Tibial nerve (tissue), 4 donors: ENCODE data around the gene F11R. TPM values are rescaled to one million over a fixed set of nuclear protein-coding genes. Genes with fewer than 3 reads are reported as not detected.

Experiments used
- DNase-seq, 2 donors: peaks; one replicate each; pipeline ENCODE4 v3.0.0-alpha.2; 2019; ENCODE audit warnings: low spot score in 2 of 2
- H3K27ac ChIP-seq, 4 donors: fragments of 200-600 bp; sonication (generic) in 3 of 4; one replicate each; pipeline ENCODE4 v1.5.1; 2017 to 2019; ENCODE audit warnings: mild to moderate bottlenecking in 1 of 4
- H3K27me3 ChIP-seq, 2 donors: fragments of 200-600 bp; sonication (generic) in 1 of 2; one replicate each; pipeline versions ENCODE4 v1.5.1 to v1.6.0; 2017 to 2019
- H3K36me3 ChIP-seq, 3 donors: fragments of 200-600 bp; sonication (generic); one replicate each; pipeline ENCODE4 v1.5.1; 2018 to 2019
- H3K4me1 ChIP-seq, 4 donors: fragments of 200-600 bp; sonication (generic) in 3 of 4; one replicate each; pipeline ENCODE4 v1.5.1; 2017 to 2019
- H3K4me3 ChIP-seq, 4 donors: fragments of 200-600 bp; sonication (generic) in 3 of 4; one replicate each; pipeline ENCODE4 v1.5.1; 2017 to 2019; ENCODE audit warnings: mild to moderate bottlenecking in 1 of 4, moderate library complexity in 1 of 4
- H3K9me3 ChIP-seq, 4 donors: fragments of 200-600 bp; sonication (generic) in 3 of 4; one replicate each; pipeline ENCODE4 v1.5.1; 2017 to 2019
- CTCF ChIP-seq, 5 experiments: fragments of 200-600 bp in 3 of 5; fragments of 450-650 bp in 2 of 5; sonication (generic) in 3 of 5; IDR thresholded peaks; one replicate each; pipeline ENCODE4 v1.5.1; 2016 to 2019; ENCODE audit warnings: antibody characterized with exemption in 5 of 5, mild to moderate bottlenecking in 3 of 5, moderate library complexity in 2 of 5
- EP300 ChIP-seq, 2 donors: sonication (generic); formaldehyde crosslinking; IDR thresholded peaks; one replicate each; pipeline ENCODE4 v1.6.1; 2017; ENCODE audit warnings: antibody characterized with exemption in 2 of 2, mild to moderate bottlenecking in 1 of 2
- POLR2A ChIP-seq, 2 donors: fragments of 450-650 bp; IDR thresholded peaks; one replicate each; pipeline ENCODE4 v1.6.1; 2017; ENCODE audit warnings: antibody characterized with exemption in 2 of 2, mild to moderate bottlenecking in 2 of 2, moderate library complexity in 2 of 2
- WGBS, 2 donors: methylation state at CpG; one replicate each; pipeline ENCODE4 v1.1.5; 2018; 5-methylcytosine and 5-hydroxymethylcytosine counted together
- total RNA-seq, 4 donors: library from RNA; depleted of rRNA; stranded (reverse); fragments of >200 nt; gene quantifications; one replicate each; pipeline ENCODE4 v1.1.0, GENCODE V29; 2016

The F11R gene
- total RNA-seq, 4 donors from 2014 or later = 6.9 to 23.1 (median 14.9) TPM

- TF ChIP-seq POLR2A (IDR thresholded peaks at IDR 0.05) (no peak), EP300 (IDR thresholded peaks at IDR 0.05) (no peak), CTCF (IDR thresholded peaks at IDR 0.05) (no peak)
- DNase-seq = no peak
- H3K4me3 ChIP-seq = no peak overlapping the region
- H3K27ac ChIP-seq = no peak overlapping the region
- no peaks in the 10 kb centered on the region for H3K36me3 ChIP-seq
- H3K27me3 ChIP-seq = peaks cover 0 to 8% of the 10 kb centered on the region in 2 donors
- H3K9me3 ChIP-seq = no peaks in the 10 kb centered on the region
- no peaks in the 10 kb centered on the region for H3K4me1 ChIP-seq
- WGBS, 2 donors = 80% methylated on average over 4 of the region's 4 CpGs
Observed at GRCh38 chr1:160973491-160973890, 47.5 kb downstream of the F11R start.

- WGBS, 2 donors = 54% methylated on average over 3 of the region's 3 CpGs
- no peaks in the 10 kb centered on the region for H3K4me1 ChIP-seq
- H3K9me3 ChIP-seq = no peaks in the 10 kb centered on the region
- TF ChIP-seq CTCF (IDR thresholded peaks at IDR 0.05) (no peak), EP300 (IDR thresholded peaks at IDR 0.05) (no peak), POLR2A (IDR thresholded peaks at IDR 0.05) (no peak)
- no peak overlapping the region for H3K27ac ChIP-seq
- no peak overlapping the region for H3K4me3 ChIP-seq
- no peaks in the 10 kb centered on the region for H3K36me3 ChIP-seq
- peaks cover 0 to 2% of the 10 kb centered on the region in 2 donors for H3K27me3 ChIP-seq
- DNase-seq = no peak
Observed at GRCh38 chr1:160972939-160973338, 48.0 kb downstream of the F11R start.

GRCh38 chr1:160971618-160972056 lies 49.3 kb downstream of the F11R start:
- no peak overlapping the region for H3K4me3 ChIP-seq
- H3K9me3 ChIP-seq = no peaks in the 10 kb centered on the region
- WGBS, 2 donors = 24 to 33% methylated on average over 6 of the region's 6 CpGs
- no peaks in the 10 kb centered on the region for H3K36me3 ChIP-seq
- H3K27ac ChIP-seq = no peak overlapping the region
- TF ChIP-seq POLR2A (IDR thresholded peaks at IDR 0.05) = no peak
- TF ChIP-seq CTCF (IDR thresholded peaks at IDR 0.05) = no peak
- no peak for TF ChIP-seq EP300 (IDR thresholded peaks at IDR 0.05)
- DNase-seq = no peak
- no peaks in the 10 kb centered on the region for H3K4me1 ChIP-seq
- no peaks in the 10 kb centered on the region for H3K27me3 ChIP-seq

GRCh38 chr1:160963521-160963920 lies 57.4 kb downstream of the F11R start:
- 28 to 32% methylated on average over 4 of the region's 4 CpGs for WGBS, 2 donors
- no peak for TF ChIP-seq POLR2A (IDR thresholded peaks at IDR 0.05)
- TF ChIP-seq EP300 (IDR thresholded peaks at IDR 0.05) = no peak
- TF ChIP-seq CTCF (IDR thresholded peaks at IDR 0.05) = no peak
- Histone ChIP-seq H3K27me3 (no peaks in the 10 kb centered on the region), H3K4me1 (no peaks in the 10 kb centered on the region), H3K9me3 (no peaks in the 10 kb centered on the region), H3K4me3 (no peak overlapping the region), H3K36me3 (no peaks in the 10 kb centered on the region), H3K27ac (no peak overlapping the region)
- DNase-seq = no peak

- Histone ChIP-seq H3K4me3 (no peak overlapping the region), H3K27ac (no peak overlapping the region), H3K27me3 (no peaks in the 10 kb centered on the region), H3K9me3 (no peaks in the 10 kb centered on the region), H3K4me1 (no peaks in the 10 kb centered on the region), H3K36me3 (no peaks in the 10 kb centered on the region)
- no peak for TF ChIP-seq POLR2A (IDR thresholded peaks at IDR 0.05)
- no peak for TF ChIP-seq EP300 (IDR thresholded peaks at IDR 0.05)
- TF ChIP-seq CTCF (IDR thresholded peaks at IDR 0.05) = no peak
- no peak for DNase-seq
- 30 to 46% methylated on average over 1 of the region's 1 CpG for WGBS, 2 donors
Observed at GRCh38 chr1:160961419-160961818, 59.5 kb downstream of the F11R start.
